ENCODE data around the gene ADCY7.

Gene ADCY7

DNA sequence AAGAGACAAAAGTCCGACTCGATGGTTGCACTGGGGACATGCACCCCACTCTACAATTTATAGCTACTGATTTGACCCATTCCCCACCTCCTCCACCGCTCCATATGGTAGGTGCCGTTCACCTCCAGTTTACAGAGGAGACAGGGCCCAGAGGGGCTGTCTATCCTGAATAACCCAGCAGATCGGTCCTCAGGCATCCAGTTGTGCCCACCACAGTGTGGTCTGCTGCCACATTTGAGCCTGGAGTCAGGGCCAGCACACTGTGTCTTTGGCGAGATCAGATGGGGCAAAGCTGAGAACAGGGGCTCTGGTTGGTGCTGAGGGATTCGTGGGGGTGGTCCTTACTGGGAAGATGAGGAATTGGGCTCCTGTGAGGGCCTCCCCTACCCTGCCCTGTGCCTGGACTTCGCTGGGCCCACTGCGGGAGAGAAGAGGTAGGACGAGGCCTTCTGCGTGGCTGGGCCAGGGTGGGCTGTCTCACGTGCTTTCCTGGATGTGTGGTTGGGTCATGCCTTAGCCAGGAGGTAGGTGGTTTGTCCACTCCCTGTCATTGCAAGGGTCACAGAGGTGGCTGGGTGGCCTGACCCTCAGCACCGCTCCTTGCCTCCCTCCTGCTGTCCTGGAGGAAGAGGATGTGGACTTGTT, 2.8 kb downstream of the ADCY7 start:
- FAIRE-seq = no peak

- no peak for FAIRE-seq
Observed at GRCh38 chr16:50269769-50270509, 3.6 kb downstream of the ADCY7 start.

- FAIRE-seq = no peak
Observed at GRCh38 chr16:50270510-50271147, 4.3 kb downstream of the ADCY7 start.

DNA sequence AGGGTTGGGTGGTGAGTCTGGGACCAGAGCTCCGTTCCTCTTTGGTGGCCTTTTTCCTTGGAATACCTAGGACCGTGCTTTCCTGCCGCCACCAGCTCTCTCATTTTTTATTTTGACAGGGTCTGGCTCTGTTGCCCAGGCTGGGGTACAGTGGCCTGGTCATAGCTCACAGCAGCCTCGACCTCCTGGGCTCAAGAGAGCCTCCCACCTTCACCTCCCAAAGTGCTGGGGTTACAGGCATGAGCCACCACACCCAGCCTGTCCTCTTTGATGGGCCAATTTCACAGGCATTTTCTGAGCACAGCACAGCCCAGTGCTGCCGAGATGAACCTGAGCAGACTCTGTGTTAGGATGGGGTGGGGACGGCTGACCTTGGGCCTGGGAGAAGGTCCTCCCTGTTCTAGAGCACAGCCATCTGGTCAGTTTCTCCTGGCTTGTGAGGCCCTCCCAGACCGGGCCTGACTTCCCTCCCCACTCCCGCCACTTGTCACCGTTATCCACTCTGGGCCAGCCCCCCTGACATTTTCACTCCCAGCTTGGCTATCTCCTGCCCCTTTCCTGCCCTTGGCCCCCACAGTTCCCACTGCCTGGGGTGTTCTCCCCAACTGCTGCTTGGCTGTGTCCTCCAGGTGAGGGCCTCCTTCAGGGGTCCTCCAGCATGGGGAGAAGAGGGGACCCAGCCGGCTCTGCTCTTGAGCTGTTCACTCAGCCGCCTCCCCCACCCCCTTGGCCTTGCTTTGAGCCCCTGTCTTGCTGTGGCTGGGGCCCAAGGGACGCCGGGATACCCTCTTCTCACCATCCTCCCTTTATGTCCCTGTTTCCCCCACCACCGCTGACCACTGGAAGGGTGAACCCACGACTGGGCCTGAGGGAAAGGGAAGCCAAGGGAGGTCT, 5.0 kb downstream of the ADCY7 start:
- no peak for FAIRE-seq

- FAIRE-seq = no peak
Observed at GRCh38 chr16:50272111-50272571, 5.8 kb downstream of the ADCY7 start.

DNA sequence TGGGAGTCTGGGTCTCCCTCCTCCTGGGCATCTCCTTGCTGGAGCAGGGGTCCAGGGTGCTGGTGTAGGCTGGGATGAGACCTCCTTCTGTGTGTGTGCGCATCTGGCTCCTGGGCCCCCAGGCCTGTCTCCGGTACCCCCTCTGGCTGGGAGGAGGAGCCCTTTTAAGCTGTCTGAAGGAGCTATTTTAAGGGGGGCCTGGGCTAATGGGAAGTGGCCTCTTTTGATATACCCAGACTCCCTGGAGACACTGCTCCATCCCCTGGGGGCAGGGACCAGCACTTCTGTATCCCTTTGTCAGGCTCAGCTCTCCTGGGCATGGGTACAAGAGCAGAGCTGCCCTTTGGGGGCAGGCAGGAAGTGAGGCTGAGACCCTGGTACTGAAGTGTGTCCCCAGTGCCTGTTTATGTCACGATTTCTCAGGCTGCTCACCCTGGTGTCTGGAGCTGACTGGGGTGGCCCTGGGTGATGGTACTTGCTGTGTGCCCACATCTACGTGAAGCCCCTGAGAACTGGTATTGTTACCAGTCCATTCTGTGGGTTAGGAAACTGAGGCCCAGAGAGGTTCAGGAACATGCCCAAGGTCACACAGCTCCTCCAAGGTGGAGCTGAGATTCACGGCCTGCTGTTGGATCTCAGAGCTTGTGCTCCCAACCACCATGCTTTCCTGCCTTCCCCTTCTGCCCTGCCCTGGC, 6.5 kb downstream of the ADCY7 start:
- no peak for FAIRE-seq

GRCh38 chr16:50273382-50273690, 7.0 kb downstream of the ADCY7 start:
- FAIRE-seq = no peak

- no peak for FAIRE-seq
Observed at GRCh38 chr16:50273888-50274325, 7.6 kb downstream of the ADCY7 start.

DNA sequence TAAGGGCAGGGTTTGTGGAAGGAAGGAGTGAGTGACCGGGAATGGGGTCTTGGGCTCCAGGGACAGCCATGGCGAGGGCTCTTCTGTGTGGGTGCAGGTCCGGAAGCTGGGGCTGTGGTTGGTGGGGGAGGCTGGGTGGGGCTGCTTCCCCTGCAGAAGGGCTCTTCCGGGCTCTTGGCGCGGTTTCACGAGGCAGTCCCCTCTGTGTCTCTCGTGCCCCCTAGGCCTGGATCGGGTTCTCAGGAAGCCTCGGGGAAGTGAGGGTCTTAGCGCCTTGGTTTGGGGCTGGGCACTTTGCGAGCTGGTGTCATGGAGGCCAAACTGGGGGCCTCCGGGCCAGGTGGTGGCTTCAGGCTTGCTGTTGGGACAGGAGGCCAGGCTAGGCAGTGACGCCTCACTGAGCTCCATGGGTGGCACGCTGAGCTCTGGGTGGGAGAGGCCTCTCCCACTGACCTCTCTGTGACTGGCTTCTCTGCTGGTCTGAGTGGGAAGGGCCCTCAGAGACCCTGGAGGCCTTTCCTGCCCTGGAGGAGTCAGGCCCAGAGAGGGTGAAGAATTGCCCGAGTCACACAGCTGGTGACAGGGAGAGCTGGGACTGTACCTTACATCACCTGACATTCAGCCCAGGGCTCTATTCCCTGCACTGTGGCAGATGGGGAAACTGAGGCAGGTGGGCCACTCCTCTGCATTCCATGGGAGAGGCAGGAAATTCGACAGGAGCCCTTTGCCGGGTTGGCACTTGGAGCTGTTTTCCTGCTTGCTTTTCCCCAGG, 8.2 kb downstream of the ADCY7 start:
- no peak for FAIRE-seq

- no peak for FAIRE-seq
Observed at GRCh38 chr16:50275098-50275415, 8.7 kb downstream of the ADCY7 start.

DNA sequence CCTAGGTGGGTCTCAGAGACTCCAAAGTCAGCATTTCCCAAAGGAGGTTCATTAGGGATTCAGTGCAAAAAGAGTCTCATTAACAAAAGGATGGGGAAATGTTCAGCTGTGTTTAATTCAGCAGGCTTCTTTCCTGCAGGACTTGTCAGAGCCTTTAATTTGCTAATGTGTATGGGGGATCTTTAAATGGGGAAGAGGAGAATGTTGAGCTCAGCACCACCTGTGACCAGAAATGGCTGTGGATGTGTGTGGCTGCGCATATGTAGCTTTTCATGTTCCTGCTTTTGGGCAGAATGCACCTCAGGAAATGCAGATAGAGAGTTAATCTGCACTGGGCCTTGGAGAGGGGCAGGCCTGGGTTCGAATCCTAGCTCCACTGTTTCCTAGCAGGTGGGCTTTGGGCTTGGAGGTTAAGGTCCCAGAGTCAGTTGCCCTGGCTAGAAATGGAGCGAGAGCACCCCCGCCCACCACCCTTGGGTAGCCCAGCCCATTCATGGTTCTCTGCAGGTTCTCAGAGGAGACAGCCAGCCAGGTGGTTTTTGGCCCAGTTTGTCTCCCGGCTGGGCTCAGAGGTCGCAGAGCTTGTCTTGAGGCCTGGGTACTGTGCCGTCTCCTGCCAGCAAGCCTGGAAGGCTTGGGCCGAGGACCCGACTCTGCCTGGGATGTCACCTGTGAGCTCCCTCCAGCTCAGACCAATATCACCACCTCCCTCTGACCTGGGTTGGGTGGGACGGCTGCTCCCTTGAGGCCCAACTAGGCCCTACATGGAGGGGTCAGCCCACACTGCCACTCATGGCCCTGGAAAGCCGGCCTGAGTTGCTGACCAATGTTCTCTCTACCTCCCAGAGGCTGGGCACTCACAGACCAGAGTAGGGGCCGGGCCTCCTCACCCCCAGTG, 9.3 kb downstream of the ADCY7 start:
- no peak for FAIRE-seq

- FAIRE-seq = no peak
Observed at GRCh38 chr16:50276326-50276640, 9.9 kb downstream of the ADCY7 start.

DNA sequence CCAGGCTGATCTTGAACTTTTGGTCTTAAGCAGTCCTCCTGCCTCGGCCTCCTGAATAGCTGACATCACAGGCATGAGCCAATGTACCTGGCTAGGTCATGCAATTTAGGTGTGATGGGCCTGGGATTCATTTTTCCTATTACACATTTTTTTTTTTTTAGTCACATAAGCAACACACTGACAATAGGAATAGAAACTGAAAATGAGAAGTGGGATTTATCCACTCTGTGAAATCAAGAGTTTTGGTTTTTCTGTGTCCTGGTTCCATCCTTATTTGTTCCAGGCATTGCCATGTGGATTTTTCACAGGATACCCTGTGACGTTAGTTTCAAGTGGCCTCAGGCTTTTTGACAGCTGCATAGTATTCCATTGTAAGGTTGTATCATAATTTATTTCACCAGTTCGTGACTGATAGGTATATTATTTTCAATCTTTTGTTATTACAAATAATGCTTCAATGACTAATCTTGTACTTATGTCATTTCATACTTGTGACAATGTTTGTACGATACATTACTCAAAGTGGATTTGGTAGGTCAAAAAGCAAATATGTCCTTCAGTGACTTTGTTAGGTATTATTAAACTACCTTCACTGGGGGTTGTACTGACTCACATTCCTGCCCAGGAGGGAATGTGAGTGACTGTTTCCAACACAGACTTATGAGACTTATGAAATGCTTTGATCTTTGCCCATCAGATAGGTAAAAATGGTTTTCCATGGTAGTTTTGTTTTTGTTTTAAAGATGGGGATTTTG, 10.6 kb downstream of the ADCY7 start:
- FAIRE-seq = no peak

DNA sequence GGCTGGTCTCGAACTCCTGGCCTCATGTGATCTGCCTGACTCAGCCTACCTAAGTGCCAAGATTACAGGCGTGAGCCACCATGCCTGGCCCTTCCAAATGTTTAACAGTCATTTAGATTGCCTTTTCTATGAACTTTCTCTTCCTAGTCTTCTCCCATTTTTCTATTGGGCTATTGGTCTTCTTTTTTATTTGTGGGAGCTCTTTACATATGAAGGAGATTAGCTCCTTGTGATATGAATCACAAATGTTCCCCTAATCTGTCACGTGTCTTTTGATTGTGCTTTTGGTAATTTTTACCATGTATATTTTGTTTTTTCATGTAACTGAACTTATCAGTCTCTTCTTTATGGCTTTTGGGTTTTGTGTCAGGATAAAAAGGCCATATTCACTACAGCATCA, 11.9 kb downstream of the ADCY7 start:
- no peak for FAIRE-seq

- no peak for FAIRE-seq
Observed at GRCh38 chr16:50279504-50279865, 13.1 kb downstream of the ADCY7 start.

- no peak for FAIRE-seq
Observed at GRCh38 chr16:50280932-50281331, 14.6 kb downstream of the ADCY7 start.

DNA sequence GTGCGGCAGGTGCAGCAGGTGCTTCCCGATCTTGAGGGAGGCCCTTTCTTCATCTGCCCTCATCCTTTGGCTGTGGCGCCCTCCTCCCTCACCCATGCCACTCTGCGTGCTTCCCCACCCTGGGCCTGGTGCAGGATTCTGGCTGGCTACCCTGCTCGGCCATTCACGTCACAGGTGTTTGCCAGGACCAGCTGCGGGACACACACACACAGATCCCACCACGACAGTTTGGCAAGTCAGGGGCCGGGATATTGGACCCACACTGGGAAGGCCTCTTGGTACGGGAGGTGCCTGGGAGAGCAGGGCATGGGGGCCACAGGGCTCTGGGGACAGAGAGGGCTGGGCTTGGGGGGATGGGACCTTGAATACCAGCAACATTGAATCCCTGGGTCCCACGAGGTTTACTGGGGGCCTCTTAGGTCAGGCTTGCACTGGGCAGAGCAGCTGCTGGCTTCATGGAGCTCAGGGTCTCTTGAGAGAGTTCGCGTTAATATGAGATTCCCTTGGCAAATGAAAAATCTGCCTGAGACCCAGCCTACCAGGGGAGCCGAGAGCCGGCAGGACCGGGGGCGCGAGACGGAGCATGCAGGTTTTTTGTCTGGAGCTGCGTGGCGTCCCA, 15.1 kb downstream of the ADCY7 start:
- FAIRE-seq = no peak

DNA sequence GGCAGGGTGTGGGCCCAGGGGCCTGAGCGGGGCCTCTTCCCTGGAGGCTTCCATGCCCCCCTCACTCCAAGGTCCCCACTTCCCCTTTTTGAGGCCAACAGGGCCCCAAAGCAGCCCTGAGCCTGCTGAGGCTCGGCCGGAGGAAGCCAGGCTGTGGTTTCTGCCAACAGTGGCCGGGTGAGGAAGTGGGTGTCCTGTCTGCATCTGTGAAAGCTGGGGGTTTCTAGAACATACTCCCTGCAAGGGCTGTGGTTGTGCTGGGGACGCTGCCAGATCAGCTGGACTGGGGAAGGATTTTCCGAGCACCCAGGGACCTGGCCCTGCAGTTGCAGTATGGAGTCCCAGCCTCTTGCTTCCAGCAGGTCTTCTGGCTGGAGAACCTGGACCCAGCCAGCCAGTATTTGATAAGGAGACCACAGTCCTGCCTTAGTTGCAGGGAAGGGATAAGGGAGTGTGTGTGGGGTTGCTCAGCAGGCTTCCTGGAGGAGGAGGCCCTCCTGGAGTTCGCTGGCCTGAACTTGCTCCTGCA, 15.7 kb downstream of the ADCY7 start:
- no peak for FAIRE-seq

- FAIRE-seq = no peak
Observed at GRCh38 chr16:50282955-50283631, 16.7 kb downstream of the ADCY7 start.
